GM23338 (cell line): ENCODE data around the gene TMEM63B. TPM values are rescaled to one million over a fixed set of nuclear protein-coding genes. Genes with fewer than 3 reads are reported as not detected.

Experiments used
- ATAC-seq: fragments of 200-7000 bp; cut with Tn5 transposase; 3 replicates; pipeline ENCODE4 v1.9.1; 2020
- DNase-seq: peaks from one replicate; pipeline ENCODE4 v3.0.0-alpha.2; 2015; ENCODE audit warnings: low spot score
- H2AFZ ChIP-seq: fragments of 200-600 bp; sonication (generic); 2 replicates; pipeline ENCODE4 v1.8.0; 2016; ENCODE audit warnings: antibody characterized with exemption, mild to moderate bottlenecking, moderate library complexity
- H3F3A ChIP-seq: fragments of 200-600 bp; sonication (generic); replicated peaks from 2 replicates; pipeline ENCODE4 v1.8.0; 2017; ENCODE audit warnings: antibody characterized with exemption, mixed run types, low read depth
- H3K27ac ChIP-seq: fragments of 200-600 bp; sonication (generic); 2 replicates; pipeline ENCODE4 v1.6.1; 2016; ENCODE audit warnings: low read depth
- H3K27me3 ChIP-seq: fragments of 200-600 bp; sonication (generic); 2 replicates; pipeline ENCODE4 v1.8.0; 2016; ENCODE audit warnings: mild to moderate bottlenecking, mixed run types, moderate library complexity; ENCODE audit not compliant: insufficient read depth
- H3K36me3 ChIP-seq: fragments of 200-600 bp; sonication (generic); 2 replicates; pipeline ENCODE4 v1.8.0; 2016; ENCODE audit warnings: mild to moderate bottlenecking; ENCODE audit not compliant: insufficient read depth
- H3K4me1 ChIP-seq: fragments of 200-600 bp; sonication (generic); 2 replicates; pipeline ENCODE4 v1.8.0; 2016; ENCODE audit warnings: mild to moderate bottlenecking, moderate library complexity; ENCODE audit not compliant: insufficient read depth
- H3K4me2 ChIP-seq: fragments of 200-600 bp; sonication (generic); 2 replicates; pipeline ENCODE4 v1.7.1; 2017; ENCODE audit warnings: mixed run types
- H3K4me3 ChIP-seq: fragments of 200-600 bp; sonication (generic); 2 replicates; pipeline ENCODE4 v1.6.1; 2016; ENCODE audit warnings: mixed run types
- H3K79me2 ChIP-seq: fragments of 200-600 bp; sonication (generic); replicated peaks from 2 replicates; pipeline ENCODE4 v1.8.0; 2017; ENCODE audit warnings: mild to moderate bottlenecking; ENCODE audit not compliant: insufficient read depth
- H3K9me2 ChIP-seq: fragments of 200-600 bp; sonication (generic); 2 replicates; pipeline ENCODE4 v1.8.0; 2017; ENCODE audit not compliant: insufficient read depth
- H4K20me1 ChIP-seq: fragments of 200-600 bp; sonication (generic); replicated peaks from 2 replicates; pipeline ENCODE4 v1.8.0; 2017; ENCODE audit warnings: mild to moderate bottlenecking; ENCODE audit not compliant: insufficient read depth
- H3K27ac Mint-ChIP-seq: 2 replicates; pipeline ENCODE4 v1.8.0; 2020; ENCODE audit warnings: inconsistent platforms, mild to moderate bottlenecking, moderate library complexity, mixed read lengths
- H3K27me3 Mint-ChIP-seq: 3 replicates; pipeline ENCODE4 v1.8.0; 2022; ENCODE audit warnings: low read depth, mild to moderate bottlenecking, moderate library complexity, mixed read lengths, inconsistent platforms; ENCODE audit not compliant: insufficient read depth, poor library complexity
- H3K36me3 Mint-ChIP-seq: 3 replicates; pipeline ENCODE4 v1.8.0; 2021; ENCODE audit warnings: low read depth, mild to moderate bottlenecking, inconsistent platforms, moderate library complexity, mixed read lengths
- H3K4me1 Mint-ChIP-seq: 3 replicates; pipeline ENCODE4 v1.8.0; 2020; ENCODE audit warnings: mild to moderate bottlenecking, inconsistent platforms, mixed read lengths
- H3K4me3 Mint-ChIP-seq: 3 replicates; pipeline ENCODE4 v1.8.0; 2021; ENCODE audit warnings: moderate library complexity, mild to moderate bottlenecking, inconsistent platforms, mixed read lengths
- H3K9me3 Mint-ChIP-seq: 3 replicates; pipeline ENCODE4 v1.8.0; 2020; ENCODE audit warnings: moderate library complexity, mild to moderate bottlenecking, inconsistent platforms, mixed read lengths
- CREB1 ChIP-seq: fragments of 250-450 bp; sonication (Bioruptor Pico); IDR thresholded peaks from 2 replicates; pipeline ENCODE4 v1.5.0; 2020; ENCODE audit warnings: low read depth, mild to moderate bottlenecking, moderate library complexity
- EZH2 ChIP-seq: fragments of 200-600 bp; sonication (generic); IDR thresholded peaks from one replicate; pipeline ENCODE4 v1.8.0; 2017; ENCODE audit warnings: antibody characterized with exemption, mild to moderate bottlenecking, low read depth; ENCODE audit not compliant: unreplicated experiment
- EZH2phosphoT487 ChIP-seq: fragments of 200-600 bp; sonication (generic); IDR thresholded peaks from one replicate; pipeline ENCODE4 v1.8.1; 2018; ENCODE audit warnings: antibody characterized with exemption; ENCODE audit not compliant: unreplicated experiment
- JUNB ChIP-seq: IDR thresholded peaks from one replicate; pipeline ENCODE4 v1.6.1; 2016; ENCODE audit warnings: antibody characterized with exemption; ENCODE audit not compliant: unreplicated experiment
- NANOG ChIP-seq: IDR thresholded peaks from 2 replicates; pipeline ENCODE4 v1.6.1; 2016; ENCODE audit warnings: antibody characterized with exemption, borderline replicate concordance
- POLR2AphosphoS5 ChIP-seq: IDR thresholded peaks from 2 replicates; pipeline ENCODE4 v1.6.1; 2016; ENCODE audit warnings: antibody characterized with exemption, low read depth
- STAT1 ChIP-seq: IDR thresholded peaks from one replicate; pipeline ENCODE4 v1.6.1; 2016; ENCODE audit warnings: antibody characterized with exemption; ENCODE audit not compliant: unreplicated experiment
- ZNF114 ChIP-seq: fragments of 250-450 bp; sonication (Bioruptor Pico); IDR thresholded peaks from 2 replicates; pipeline ENCODE4 v1.5.0; 2020; ENCODE audit warnings: mild to moderate bottlenecking, moderate library complexity
- ZNF331 ChIP-seq: fragments of 250-450 bp; sonication (Bioruptor Pico); IDR thresholded peaks from 2 replicates; pipeline ENCODE4 v1.5.0; 2020; ENCODE audit warnings: low read depth, mild to moderate bottlenecking, moderate library complexity
- polyA plus RNA-seq: library from polyadenylated mRNA; unstranded; fragments of >200 nt; fragmentation: Nextera tagmentation; extraction: Ambion mirVana; gene quantifications from 2 replicates; pipeline ENCODE4 v1.2.1, GENCODE V29; 2016
- total RNA-seq: library from RNA; depleted of rRNA; stranded (reverse); fragments of >200 nt; shearing (Covaris generic); gene quantifications from 2 replicates; pipeline ENCODE4 v1.2.3, GENCODE V29; 2014
- TF ChIP-seq, protein P1 (sequence below), 2 experiments: fragments of 200-600 bp in 1 of 2; sonication (generic) in 1 of 2; conservative IDR thresholded peaks; 2 replicates each; pipeline versions ENCODE4 v1.5.1 to v1.6.1; 2016 to 2017; ENCODE audit warnings: antibody characterized with exemption in 2 of 2, low read depth in 2 of 2, mild to moderate bottlenecking in 2 of 2, moderate library complexity in 1 of 2
- TF ChIP-seq, protein P2 (sequence below): fragments of 250-450 bp; sonication (Bioruptor Pico); IDR thresholded peaks from 2 replicates; pipeline ENCODE4 v1.5.0; 2020; ENCODE audit warnings: mild to moderate bottlenecking, moderate library complexity
- TF ChIP-seq, protein P3 (sequence below): IDR thresholded peaks from 2 replicates; pipeline ENCODE4 v1.6.1; 2016; ENCODE audit warnings: antibody characterized with exemption
- TF ChIP-seq, protein P4 (sequence below): IDR thresholded peaks from one replicate; pipeline ENCODE4 v1.6.1; 2018; ENCODE audit warnings: antibody characterized with exemption; ENCODE audit not compliant: unreplicated experiment

TMEM63B gene
- total and polyA plus RNA-seq, 2 experiments from 2014 or later, result 10.1 to 36.0 TPM

DNA sequence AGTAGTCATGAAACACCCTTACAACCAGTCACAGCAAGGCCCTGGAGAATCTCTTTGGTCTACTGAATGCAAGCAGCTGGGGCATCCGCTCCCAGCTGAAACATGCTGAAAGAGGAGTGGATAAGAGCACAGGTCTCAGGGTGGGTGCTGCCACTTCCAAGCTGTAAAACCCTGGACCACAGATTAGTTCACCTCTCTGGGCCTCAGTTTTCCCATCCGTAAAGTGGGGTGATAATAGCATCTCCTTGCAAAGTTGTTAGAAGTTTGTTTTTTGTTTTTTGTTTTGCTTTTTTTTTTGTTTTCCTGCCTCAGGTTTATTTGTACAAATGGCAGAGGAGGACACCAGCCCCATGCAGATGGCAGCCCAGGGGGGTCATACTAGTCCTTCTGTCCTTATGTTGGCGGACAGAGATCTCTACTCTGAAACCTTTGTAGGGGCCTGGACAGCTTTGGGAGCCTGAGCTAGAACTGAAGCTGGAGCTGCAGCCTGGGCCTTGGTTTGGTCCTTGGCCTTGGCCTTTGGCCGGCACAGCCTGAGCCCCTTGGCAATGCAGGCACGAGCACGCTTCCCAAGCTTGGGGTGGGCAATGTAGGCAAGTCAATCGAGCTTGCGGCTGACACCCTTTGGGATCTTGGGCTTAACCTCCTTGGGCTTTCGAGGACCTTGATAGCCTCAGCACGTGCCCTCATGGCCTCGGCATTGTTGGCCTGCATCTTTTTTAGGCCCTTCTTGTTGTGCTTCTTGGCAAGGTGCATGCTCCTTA is 38.3 kb upstream of the TMEM63B start:
- Histone ChIP-seq H4K20me1 (no peaks in the 10 kb centered on the region), H3K27me3 (no peaks in the 10 kb centered on the region), H3K9me2 (no peaks in the 10 kb centered on the region), H3K36me3 (no peaks in the 10 kb centered on the region), H3K79me2 (no peaks in the 10 kb centered on the region), H3F3A (no peaks in the 10 kb centered on the region), H3K27ac (no peak overlapping the region), H3K4me2 (no peak overlapping the region), H3K4me3 (no peak overlapping the region), H2AFZ (no peak overlapping the region), H3K4me1 (no peaks in the 10 kb centered on the region)
- H3K36me3 Mint-ChIP-seq, result no peaks in the 10 kb centered on the region
- peaks cover 6% of the 10 kb centered on the region for H3K4me1 Mint-ChIP-seq
- H3K27ac Mint-ChIP-seq, result no peak overlapping the region
- no peaks in the 10 kb centered on the region; the same call in 2 of the 3 replicates for H3K9me3 Mint-ChIP-seq
- H3K27me3 Mint-ChIP-seq, result peaks cover 2% of the 10 kb centered on the region
- DNase-seq (no peak), ATAC-seq (no peak)
- no peak overlapping the region for H3K4me3 Mint-ChIP-seq
- TF ChIP-seq, protein P1, sequence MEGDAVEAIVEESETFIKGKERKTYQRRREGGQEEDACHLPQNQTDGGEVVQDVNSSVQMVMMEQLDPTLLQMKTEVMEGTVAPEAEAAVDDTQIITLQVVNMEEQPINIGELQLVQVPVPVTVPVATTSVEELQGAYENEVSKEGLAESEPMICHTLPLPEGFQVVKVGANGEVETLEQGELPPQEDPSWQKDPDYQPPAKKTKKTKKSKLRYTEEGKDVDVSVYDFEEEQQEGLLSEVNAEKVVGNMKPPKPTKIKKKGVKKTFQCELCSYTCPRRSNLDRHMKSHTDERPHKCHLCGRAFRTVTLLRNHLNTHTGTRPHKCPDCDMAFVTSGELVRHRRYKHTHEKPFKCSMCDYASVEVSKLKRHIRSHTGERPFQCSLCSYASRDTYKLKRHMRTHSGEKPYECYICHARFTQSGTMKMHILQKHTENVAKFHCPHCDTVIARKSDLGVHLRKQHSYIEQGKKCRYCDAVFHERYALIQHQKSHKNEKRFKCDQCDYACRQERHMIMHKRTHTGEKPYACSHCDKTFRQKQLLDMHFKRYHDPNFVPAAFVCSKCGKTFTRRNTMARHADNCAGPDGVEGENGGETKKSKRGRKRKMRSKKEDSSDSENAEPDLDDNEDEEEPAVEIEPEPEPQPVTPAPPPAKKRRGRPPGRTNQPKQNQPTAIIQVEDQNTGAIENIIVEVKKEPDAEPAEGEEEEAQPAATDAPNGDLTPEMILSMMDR (conservative IDR thresholded peaks at IDR 0.05; ENCODE audit: low read depth in 2 of 2), result no peak
- TF ChIP-seq, protein P2, sequence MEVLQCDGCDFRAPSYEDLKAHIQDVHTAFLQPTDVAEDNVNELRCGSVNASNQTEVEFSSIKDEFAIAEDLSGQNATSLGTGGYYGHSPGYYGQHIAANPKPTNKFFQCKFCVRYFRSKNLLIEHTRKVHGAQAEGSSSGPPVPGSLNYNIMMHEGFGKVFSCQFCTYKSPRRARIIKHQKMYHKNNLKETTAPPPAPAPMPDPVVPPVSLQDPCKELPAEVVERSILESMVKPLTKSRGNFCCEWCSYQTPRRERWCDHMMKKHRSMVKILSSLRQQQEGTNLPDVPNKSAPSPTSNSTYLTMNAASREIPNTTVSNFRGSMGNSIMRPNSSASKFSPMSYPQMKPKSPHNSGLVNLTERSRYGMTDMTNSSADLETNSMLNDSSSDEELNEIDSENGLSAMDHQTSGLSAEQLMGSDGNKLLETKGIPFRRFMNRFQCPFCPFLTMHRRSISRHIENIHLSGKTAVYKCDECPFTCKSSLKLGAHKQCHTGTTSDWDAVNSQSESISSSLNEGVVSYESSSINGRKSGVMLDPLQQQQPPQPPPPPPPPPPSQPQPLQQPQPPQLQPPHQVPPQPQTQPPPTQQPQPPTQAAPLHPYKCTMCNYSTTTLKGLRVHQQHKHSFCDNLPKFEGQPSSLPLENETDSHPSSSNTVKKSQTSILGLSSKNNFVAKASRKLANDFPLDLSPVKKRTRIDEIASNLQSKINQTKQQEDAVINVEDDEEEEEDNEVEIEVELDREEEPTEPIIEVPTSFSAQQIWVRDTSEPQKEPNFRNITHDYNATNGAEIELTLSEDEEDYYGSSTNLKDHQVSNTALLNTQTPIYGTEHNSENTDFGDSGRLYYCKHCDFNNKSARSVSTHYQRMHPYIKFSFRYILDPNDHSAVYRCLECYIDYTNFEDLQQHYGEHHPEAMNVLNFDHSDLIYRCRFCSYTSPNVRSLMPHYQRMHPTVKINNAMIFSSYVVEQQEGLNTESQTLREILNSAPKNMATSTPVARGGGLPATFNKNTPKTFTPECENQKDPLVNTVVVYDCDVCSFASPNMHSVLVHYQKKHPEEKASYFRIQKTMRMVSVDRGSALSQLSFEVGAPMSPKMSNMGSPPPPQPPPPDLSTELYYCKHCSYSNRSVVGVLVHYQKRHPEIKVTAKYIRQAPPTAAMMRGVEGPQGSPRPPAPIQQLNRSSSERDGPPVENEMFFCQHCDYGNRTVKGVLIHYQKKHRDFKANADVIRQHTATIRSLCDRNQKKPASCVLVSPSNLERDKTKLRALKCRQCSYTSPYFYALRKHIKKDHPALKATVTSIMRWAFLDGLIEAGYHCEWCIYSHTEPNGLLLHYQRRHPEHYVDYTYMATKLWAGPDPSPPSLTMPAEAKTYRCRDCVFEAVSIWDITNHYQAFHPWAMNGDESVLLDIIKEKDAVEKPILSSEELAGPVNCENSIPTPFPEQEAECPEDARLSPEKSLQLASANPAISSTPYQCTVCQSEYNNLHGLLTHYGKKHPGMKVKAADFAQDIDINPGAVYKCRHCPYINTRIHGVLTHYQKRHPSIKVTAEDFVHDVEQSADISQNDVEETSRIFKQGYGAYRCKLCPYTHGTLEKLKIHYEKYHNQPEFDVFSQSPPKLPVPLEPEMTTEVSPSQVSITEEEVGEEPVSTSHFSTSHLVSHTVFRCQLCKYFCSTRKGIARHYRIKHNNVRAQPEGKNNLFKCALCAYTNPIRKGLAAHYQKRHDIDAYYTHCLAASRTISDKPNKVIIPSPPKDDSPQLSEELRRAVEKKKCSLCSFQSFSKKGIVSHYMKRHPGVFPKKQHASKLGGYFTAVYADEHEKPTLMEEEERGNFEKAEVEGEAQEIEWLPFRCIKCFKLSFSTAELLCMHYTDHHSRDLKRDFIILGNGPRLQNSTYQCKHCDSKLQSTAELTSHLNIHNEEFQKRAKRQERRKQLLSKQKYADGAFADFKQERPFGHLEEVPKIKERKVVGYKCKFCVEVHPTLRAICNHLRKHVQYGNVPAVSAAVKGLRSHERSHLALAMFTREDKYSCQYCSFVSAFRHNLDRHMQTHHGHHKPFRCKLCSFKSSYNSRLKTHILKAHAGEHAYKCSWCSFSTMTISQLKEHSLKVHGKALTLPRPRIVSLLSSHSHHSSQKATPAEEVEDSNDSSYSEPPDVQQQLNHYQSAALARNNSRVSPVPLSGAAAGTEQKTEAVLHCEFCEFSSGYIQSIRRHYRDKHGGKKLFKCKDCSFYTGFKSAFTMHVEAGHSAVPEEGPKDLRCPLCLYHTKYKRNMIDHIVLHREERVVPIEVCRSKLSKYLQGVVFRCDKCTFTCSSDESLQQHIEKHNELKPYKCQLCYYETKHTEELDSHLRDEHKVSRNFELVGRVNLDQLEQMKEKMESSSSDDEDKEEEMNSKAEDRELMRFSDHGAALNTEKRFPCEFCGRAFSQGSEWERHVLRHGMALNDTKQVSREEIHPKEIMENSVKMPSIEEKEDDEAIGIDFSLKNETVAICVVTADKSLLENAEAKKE (CRISPR knock-in tag), result no peak
- TF ChIP-seq ZNF331 (CRISPR knock-in tag) (no peak), JUNB (no peak), ZNF114 (CRISPR knock-in tag) (no peak), STAT1 (no peak), EZH2 (no peak), POLR2AphosphoS5 (no peak), EZH2phosphoT487 (no peak), CREB1 (CRISPR knock-in tag) (no peak), NANOG (no peak)
- TF ChIP-seq, protein P3, sequence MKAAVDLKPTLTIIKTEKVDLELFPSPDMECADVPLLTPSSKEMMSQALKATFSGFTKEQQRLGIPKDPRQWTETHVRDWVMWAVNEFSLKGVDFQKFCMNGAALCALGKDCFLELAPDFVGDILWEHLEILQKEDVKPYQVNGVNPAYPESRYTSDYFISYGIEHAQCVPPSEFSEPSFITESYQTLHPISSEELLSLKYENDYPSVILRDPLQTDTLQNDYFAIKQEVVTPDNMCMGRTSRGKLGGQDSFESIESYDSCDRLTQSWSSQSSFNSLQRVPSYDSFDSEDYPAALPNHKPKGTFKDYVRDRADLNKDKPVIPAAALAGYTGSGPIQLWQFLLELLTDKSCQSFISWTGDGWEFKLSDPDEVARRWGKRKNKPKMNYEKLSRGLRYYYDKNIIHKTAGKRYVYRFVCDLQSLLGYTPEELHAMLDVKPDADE, result no peak
- TF ChIP-seq, protein P4, sequence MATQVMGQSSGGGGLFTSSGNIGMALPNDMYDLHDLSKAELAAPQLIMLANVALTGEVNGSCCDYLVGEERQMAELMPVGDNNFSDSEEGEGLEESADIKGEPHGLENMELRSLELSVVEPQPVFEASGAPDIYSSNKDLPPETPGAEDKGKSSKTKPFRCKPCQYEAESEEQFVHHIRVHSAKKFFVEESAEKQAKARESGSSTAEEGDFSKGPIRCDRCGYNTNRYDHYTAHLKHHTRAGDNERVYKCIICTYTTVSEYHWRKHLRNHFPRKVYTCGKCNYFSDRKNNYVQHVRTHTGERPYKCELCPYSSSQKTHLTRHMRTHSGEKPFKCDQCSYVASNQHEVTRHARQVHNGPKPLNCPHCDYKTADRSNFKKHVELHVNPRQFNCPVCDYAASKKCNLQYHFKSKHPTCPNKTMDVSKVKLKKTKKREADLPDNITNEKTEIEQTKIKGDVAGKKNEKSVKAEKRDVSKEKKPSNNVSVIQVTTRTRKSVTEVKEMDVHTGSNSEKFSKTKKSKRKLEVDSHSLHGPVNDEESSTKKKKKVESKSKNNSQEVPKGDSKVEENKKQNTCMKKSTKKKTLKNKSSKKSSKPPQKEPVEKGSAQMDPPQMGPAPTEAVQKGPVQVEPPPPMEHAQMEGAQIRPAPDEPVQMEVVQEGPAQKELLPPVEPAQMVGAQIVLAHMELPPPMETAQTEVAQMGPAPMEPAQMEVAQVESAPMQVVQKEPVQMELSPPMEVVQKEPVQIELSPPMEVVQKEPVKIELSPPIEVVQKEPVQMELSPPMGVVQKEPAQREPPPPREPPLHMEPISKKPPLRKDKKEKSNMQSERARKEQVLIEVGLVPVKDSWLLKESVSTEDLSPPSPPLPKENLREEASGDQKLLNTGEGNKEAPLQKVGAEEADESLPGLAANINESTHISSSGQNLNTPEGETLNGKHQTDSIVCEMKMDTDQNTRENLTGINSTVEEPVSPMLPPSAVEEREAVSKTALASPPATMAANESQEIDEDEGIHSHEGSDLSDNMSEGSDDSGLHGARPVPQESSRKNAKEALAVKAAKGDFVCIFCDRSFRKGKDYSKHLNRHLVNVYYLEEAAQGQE, result no peak
